ENCODE data around the gene COL27A1.

COL27A1 gene

DNA sequence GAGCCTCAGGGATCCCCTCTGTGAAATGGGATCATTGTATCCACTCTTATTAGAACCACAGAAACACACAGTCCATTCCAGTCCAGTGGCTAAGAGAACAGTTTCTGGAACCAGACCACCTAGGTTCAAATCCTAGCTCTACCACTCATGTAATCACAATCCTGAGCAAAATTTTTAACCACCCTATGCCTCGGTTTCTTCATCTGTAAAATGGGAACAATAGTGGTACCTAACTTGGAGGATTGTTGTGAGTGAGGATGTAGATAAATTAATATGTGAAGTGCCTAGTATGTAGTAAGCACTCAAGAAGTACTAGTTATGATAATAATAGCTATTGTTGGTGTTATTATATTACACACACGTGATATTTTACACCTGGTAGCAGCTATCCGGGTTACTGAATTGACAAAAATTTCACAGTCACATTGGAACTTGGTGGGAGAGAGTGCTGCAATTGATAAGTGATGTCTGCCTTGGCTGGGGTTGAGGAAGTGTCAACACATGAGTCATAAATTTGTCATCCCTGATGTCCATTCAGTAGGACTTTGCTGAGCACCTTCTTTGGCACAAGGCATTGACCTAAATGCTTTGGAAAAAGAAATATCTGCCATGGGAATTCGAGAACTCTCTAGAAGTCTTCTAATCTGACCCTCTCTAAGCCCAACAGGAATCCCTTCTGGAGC, 68.4 kb downstream of the COL27A1 start:
- no peak for DNase-seq (ENCODE audit: low read depth in 2 of 2, low spot score in 1 of 2)

GRCh38 chr9:114224247-114224610, 68.9 kb downstream of the COL27A1 start:
- no peak for DNase-seq (ENCODE audit: low read depth in 2 of 2, low spot score in 1 of 2)

- no peak for DNase-seq (ENCODE audit: low read depth in 2 of 2, low spot score in 1 of 2)
Measured at GRCh38 chr9:114225561-114226212, 70.3 kb downstream of the COL27A1 start.

GRCh38 chr9:114226246-114227055, 71.1 kb downstream of the COL27A1 start:
- no peak for DNase-seq (ENCODE audit: low read depth in 2 of 2, low spot score in 1 of 2)

DNA sequence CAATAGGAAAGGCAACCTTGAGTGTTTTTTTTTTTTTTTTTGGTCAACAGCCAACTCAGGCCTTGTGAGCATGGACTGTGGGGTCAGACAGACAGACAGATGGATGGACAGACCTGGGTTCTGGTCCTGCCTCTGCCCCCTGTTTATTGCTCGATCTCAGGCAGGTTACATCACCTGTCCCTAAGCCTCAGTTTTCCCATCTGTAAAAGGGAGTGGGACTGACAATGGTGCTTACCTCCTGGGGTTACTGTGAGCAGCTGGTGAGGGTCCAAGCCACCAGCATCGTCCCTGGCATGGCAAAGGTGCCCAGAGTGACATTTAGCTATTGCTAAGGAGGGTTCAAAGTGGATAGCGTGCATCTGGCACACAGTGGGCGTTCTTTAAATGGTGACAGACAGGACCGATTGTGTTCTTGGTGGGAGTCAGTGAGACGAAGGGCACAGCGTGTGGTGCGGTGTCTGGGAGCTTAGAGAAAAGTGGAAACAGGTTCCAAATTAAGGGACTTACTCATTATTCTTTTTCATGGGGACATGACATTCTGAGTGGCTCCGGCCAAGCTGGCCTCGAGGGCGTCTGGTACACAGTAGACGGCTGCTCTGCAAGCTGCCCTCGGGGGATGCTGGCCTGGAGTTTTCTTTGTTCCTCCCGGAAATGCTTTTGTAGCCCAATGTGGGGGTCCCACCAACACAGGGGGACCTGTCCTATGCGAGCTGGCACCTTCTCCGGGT, 72.1 kb downstream of the COL27A1 start:
- DNase-seq (ENCODE audit: low read depth in 2 of 2, low spot score in 1 of 2): no peak

DNA sequence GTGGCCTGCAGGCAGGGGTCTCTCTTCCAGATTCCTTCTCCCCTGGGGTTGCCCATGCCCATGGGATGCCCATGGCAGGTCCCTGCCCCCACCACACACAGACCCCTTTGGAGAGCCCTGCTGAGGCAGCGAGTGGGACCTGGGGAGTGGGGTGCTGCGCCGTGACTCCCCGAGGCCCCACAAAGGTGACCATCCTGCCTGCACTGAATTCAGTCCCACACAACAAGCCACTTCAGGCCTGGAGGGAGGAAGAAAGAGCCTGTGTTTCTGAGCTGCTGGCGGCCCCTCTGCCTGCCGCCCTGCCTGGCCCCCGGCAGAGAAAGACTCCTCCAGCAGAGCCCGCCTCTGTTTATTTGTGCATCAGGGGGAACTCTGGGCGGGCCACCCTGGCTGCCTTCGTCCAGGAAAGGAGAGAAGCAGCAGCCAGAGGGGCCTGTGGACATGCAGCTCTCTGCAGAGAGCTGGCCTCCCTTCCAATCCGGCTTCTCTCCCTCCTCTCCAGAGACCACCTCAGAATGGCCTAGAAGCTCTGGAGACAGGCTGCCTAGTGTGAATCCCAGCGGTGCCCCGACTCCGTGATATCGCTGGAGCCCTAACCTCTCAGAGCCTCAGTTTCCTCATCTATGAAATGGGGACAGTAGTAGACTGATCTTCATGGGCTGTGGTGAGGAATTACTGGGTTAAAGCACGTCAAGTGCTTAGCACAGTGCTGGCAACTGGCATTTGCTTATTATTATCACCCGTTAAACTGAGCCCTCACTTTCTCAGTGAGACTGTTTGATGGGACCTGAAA, 72.9 kb downstream of the COL27A1 start:
- DNase-seq (ENCODE audit: low read depth in 2 of 2, low spot score in 1 of 2): no peak

- DNase-seq (ENCODE audit: low read depth in 2 of 2, low spot score in 1 of 2): no peak
Measured at GRCh38 chr9:114229295-114229694, 74.0 kb downstream of the COL27A1 start.

GRCh38 chr9:114230068-114230467, 74.7 kb downstream of the COL27A1 start:
- no peak for DNase-seq (ENCODE audit: low read depth in 2 of 2, low spot score in 1 of 2)

- no peak for DNase-seq (ENCODE audit: low read depth in 2 of 2, low spot score in 1 of 2)
Measured at GRCh38 chr9:114231273-114231672, 75.9 kb downstream of the COL27A1 start.

GRCh38 chr9:114231719-114232449, 76.5 kb downstream of the COL27A1 start:
- no peak for DNase-seq (ENCODE audit: low read depth in 2 of 2, low spot score in 1 of 2)

GRCh38 chr9:114233491-114234185, 78.3 kb downstream of the COL27A1 start:
- no peak for DNase-seq (ENCODE audit: low read depth in 2 of 2, low spot score in 1 of 2)

DNA sequence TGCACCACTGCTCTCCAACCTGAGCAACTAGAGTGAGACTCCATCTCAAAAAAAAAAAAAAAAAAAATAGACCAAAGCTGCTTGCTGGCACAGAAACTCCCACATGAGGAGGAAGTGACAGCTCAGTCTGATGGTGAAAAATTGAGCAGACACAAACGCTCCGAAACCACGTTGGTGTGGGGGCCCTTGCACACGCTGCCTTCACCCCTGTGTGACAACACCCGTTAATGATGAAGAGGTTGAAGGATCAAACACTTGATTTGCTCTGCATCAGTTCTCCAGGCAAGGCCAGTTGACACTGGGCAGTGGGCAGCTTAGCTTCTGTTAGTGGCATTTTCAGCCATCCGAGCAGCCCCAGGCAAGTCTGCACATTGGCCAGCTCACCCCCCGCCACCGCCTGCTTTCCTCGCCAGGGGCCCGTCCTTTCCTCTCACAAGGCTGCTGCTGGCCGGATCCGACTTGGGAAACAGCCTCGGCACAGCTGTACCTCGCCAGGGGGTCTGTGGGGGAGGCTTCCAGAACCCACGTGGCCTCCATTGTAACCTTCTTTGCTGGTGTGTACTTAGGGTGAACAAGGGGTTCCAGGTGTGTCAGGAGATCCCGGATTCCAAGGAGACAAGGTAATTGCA, 79.8 kb downstream of the COL27A1 start:
- no peak for DNase-seq (ENCODE audit: low read depth in 2 of 2, low spot score in 1 of 2)

DNA sequence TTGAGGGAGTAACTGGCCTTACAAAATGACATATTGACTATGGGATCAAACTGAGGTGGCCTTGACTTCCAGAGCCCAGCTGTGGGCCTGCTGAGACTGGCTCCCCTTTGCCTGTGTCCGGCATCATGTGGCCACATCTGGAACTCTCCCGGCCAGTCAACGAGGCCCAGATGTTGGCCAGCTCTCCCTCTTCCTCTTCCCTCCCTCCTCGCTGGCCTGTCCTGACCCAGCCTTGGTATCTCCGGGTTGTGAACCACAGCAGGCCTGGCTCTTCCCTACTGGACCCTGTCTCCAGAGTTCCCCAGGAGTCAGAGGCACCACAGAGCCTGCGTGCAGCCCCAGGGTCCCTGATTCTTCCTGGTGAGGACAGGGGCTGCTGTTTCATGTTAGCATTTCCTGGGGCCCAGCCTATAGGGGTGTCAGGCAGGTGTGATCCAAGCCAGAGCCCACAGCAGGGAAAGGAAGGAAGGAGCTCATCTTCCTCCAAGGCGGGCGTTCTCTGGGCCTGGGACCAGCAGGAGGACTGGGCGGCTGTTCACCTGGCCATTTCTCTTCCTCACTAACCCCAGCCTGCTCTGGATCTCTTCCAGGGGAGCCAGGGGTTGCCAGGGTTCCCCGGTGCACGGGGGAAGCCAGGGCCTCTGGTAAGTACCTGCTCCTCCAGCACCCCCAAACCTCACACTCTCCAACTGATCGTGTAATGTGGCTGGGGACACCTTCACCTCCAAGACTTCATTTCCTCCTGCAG, 81.2 kb downstream of the COL27A1 start:
- no peak for DNase-seq (ENCODE audit: low read depth in 2 of 2, low spot score in 1 of 2)

GRCh38 chr9:114237247-114237646, 81.9 kb downstream of the COL27A1 start:
- no peak for DNase-seq (ENCODE audit: low read depth in 2 of 2, low spot score in 1 of 2)

GRCh38 chr9:114237781-114238180, 82.4 kb downstream of the COL27A1 start:
- DNase-seq (ENCODE audit: low read depth in 2 of 2, low spot score in 1 of 2): no peak

DNA sequence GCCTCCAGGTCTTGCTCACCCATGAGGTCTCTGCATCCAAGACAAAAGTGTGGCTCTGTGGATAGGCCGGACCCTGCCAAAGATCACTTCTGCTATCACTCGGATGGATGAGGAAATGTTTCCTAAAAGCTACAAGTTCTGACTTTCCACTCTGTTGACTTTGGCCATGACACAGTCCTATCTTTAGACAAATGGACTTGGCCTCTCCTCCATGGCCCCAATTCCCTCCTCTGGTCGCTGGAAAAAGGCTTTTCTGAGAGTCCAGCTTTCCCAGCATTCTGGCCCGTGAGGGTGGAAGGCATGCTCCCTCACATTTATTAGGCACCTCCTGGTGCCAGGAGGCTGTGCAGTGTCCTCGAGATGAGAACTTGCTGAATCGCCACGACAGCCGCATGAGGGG, 83.1 kb downstream of the COL27A1 start:
- DNase-seq (ENCODE audit: low read depth in 2 of 2, low spot score in 1 of 2): no peak

DNA sequence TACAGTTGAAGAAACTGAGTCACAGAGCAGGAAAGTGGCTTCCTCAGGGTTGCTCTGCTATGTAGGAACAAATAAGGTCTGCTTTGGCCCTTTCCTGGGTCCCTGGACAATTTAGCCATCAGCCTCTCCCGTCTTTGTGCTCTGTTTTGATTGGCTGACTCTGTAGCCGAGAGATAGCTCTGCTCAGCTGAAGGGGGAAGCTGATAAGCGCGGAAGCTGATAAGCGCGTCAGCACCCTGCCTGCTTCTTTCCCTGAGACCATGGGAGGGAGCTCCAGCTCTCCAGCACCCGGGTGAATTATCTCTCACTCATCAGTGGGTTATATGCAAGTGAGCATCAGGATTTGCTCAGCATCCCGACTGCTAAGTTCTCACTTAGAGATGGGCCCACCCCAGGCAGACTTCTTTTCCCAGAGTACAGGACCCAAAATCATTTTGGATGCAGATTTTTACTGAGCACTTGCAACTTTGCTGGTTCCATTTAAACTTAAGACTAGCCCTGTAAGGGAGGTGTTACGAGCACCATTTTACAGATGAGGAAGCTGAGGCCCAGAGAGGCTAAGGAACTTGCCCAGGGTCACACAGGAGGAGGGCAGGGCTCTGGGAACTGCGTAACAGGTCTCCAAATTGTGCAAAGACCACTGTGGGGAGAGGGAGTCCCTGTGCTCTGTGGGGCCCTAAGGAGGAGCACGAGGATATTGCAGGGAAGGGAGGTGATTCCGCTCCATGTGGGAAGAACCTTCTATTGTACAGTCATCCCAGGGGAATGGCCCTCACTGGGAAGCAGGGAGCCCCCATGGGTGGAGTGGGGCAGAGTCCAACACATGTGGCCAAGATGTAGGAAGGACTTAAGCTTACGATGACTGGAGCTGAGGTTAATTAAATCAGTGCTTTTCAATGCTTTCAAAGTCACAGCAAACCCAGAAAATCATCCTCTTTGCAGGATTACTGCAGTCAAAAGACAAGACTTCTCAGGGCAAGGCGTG, 83.8 kb downstream of the COL27A1 start:
- no peak for DNase-seq (ENCODE audit: low read depth in 2 of 2, low spot score in 1 of 2)
